G401 (cell line): ENCODE data around the gene UBE2C. TPM values are rescaled to one million over a fixed set of nuclear protein-coding genes. Genes with fewer than 3 reads are reported as not detected.
"Not testable (repeated sequence)": the region's sequence is repeated elsewhere in the genome, so short reads cannot be mapped to it uniquely, and the experiment has no call there.

Source experiments
- DNase-seq: peaks from one replicate; pipeline ENCODE4 v3.0.0-alpha.2; 2015; ENCODE audit warnings: low spot score
- in situ Hi-C: cut with HindIII; loops from 2 replicates; pipeline ENCODE4 v1.10.0; 2016; ENCODE audit warnings: low sequenced_read_pairs, mixed read lengths
- total RNA-seq: library from RNA; depleted of rRNA; stranded (reverse); fragments of >200 nt; shearing (Covaris generic); gene quantifications from 2 replicates; pipeline ENCODE4 v1.2.3, GENCODE V29; 2014

UBE2C gene
- total RNA-seq, 1 experiment from 2014 or later = 75.4 TPM

DNA sequence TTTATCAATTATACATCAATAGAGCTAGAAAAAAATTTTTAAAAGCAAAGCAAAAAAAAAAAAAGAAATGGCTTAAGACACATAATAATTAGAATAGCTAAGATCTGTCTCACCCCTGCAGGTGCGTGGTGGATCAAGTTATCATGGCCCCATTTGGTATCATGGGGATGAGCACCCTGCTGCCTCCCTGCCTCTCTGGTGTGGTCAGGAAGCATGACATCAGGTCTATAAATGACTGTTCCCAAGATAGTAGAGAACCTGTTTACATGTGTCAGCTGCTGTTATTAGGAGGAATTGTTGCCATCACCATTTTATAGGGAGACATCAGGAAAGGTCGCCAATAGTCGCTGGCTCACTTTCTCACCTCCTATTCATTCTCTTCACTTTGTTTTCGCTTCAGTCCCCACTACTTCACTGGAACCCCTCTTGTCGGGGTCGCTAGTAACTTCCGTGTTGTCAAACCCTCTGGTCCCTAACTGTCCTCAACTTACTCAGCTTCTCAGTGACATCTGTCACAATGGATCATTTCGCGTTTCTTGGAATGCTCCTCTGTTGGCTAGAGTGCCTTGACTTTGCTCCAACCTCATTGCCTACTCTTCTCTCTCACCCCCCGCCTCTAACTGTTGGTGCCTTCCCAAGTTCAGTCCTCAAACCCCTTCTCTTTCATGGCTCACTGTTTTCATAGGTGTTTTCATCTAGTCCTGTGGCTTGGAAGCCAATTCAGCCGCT lies 15.9 kb upstream of the UBE2C start:
- DNase-seq = no peak
- in situ Hi-C loops = no loop called here

DNA sequence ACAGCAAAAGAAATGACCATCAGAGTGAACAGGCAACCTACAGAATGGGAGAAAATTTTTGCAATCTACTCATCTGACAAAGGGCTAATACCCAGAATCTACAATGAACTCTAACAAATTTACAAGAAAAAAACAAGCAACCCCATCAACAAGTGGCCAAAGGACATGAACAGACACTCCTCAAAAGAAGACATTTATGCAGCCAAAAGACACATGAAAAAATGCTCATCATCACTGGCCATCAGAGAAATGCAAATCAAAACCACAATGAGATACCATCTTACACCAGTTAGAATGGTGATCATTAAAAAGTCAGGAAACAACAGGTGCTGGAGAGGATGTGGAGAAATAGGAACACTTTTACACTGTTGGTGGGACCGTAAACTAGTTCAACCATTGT lies 14.9 kb upstream of the UBE2C start:
- in situ Hi-C loops, DNase-seq: not testable (repeated sequence)

DNA sequence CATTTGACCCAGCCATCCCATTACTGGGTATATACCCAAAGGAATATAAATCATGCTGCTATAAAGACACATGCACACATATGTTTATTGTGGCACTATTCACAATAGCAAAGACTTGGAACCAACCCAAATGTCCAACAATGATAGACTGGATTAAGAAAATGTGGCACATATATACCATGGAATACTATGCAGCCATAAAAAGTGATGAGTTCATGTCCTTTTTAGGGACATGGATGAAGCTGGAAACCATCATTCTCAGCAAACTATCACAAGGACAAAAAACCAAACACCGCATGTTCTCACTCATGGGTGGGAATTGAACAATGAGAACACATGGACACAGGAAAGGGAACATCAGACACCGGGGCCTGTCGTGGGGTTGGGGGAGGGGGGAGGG lies 14.5 kb upstream of the UBE2C start:
- in situ Hi-C loops, DNase-seq: not testable (repeated sequence)

DNA sequence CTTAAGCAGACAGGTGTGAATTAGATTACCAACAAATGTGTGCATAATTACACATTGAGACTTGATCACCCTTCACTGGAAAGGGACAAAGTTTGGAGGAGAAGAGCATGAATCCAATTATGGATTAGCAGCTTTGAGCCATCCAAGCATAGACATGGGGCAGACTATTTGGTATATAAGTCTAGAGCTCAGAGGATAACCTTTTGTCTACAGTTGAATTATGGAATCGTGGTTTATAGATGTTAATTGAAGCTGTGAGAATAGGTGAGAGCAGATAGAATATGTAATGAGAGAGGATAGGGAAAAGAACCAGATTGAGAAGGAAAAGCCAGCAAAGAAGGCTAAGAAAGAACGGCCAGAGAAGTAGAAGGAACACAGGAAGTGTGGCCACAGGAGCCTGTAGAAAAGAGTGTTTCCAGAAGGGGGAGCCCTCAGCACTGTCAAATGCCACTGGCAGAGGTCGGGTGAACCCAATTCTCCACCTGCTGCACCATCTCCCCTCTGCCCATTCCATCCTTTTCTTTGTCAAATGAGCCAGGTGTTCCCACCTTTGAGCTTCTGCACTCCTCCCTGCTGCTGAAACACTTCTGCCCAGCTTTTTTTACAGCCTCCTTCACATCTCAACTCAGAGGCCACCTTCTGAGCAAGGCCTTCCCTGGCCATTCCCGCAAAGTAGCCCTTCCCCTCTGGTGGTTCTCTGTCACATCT lies 13.4 kb upstream of the UBE2C start:
- peak; percentile 71 for DNase-seq
- in situ Hi-C loops = no loop called here

DNA sequence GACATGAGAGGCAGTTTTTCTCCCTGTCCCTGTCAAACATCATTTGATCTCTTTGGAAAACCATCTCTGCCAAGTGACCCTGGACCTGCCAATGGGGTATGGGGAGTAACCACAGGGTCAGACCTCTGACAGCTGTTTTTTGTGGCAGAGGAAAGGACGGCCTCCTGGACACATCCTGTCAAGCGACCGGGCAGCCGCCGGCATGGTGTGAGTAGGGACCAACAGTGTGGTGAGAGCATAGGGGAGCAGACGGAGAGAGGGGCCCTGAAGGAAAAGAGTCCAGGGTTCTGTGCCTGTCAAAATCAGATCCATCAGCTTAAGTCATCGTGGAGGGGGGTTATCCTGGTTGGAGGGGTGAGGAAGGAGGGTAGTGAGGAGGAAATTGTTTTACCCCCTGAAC lies 10.6 kb upstream of the UBE2C start:
- DNase-seq = no peak
- in situ Hi-C loops = no loop called here

DNA sequence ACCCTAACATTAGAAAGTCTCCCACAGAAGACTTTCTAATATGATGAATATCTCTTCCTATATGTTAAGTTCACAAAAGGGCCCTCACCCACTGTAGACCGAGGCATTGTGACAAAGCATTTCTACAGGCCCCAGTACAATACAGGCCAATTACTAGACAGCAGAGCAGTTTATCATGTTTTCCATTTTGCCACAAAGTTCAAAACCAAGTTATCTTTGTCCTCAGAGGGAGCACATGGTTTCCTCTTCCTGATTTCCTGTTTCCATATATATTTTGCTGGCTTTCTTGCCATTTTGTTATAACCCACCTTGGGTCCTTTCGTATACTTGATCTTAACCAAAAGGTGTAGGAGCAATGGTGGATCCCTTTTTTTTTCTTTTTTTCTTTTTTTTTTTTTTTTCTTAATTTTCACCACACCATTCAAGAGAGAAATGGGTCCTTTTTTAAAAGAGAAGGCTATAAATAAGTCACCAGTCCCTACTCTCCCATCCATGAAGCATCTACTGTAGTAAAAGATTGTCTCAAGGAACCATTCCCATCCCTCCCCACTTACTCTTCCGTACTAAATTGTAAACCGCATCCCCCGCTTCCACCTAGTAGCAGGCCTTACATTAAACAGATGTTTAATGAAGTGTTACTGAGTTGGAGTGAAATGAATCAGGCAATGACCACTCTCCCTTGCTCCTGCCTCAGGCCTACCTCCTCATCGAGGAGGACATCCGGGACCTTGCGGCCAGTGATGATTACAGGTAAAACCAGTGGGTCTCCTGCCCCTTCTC lies 2.1 kb upstream of the UBE2C start:
- in situ Hi-C loops = no loop called here
- no peak for DNase-seq

DNA sequence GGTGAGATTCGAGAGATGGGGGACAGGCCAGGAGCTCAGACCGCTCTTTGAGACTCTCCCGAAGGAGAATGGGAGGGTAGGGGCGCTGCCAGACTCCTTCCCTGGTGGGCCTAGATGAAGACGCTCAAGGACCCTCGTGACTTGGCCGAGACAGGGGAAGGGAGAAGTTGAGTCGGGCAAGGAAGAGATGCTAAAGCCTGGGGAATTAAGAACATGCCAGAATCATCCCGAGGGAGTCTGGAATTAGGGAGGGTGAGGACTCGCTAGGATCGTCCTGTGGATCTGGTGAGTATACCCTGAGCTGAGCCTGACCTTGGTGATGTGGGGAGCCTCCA lies 529 bp downstream of the UBE2C start:
- DNase-seq = no peak
- in situ Hi-C loops = no loop called here

DNA sequence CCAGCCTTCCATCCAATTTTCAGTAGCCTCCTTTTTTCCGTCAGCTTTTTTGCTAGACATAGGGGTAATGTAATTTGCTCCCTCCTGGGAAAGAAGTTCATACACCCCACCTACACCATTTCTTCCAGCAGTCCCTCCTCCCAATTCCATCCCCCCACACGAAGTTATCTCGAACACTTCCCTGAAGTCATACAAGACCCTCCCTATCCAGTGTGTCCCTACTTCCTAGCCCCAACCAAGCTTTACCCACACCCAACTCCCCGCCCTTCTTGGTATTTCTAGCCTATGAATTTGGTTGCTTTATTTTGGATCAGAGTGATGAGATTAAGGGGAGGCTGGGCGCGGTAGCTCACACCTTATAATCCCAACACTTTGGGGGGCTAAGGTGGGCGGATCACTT lies 1.0 kb downstream of the UBE2C start:
- in situ Hi-C loops = no loop called here
- no peak for DNase-seq

DNA sequence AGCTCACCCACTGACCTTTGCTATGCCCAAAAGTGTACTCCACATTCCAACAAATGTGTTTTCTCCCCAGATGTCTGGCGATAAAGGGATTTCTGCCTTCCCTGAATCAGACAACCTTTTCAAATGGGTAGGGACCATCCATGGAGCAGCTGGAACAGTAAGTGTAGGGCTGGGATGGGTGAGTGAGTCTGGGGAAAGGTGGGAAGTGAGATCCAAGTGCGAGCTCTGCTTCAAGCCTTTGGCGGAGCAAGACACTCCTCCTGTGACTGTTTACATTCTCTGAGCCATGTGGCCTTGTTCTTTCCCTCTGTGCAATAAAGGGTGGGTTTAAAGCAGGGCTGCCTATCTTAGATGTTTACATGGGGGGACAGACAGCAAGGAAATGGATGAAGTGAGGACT lies 1.9 kb downstream of the UBE2C start:
- DNase-seq = no peak
- in situ Hi-C loops = no loop called here

DNA sequence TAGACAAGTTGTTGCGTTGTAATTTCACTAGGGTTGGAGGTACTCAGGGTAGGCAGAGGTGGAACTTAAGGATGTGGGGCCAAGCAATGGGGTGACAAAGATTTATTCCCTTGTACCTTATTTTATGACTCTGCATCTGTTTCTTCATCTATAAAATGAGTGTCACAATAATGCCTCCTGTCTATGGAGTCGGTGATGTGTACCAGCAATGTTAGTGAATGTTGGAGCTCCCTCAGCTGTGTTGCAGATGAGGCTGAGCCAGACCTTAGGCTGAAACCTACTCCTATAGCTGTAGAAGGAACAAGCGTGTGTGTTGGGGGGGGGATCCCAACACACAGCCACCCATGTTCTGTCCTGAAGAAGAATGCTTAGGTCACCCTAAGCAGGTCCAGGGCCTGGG lies 4.5 kb downstream of the UBE2C start:
- in situ Hi-C loops = no loop called here
- DNase-seq = no peak

DNA sequence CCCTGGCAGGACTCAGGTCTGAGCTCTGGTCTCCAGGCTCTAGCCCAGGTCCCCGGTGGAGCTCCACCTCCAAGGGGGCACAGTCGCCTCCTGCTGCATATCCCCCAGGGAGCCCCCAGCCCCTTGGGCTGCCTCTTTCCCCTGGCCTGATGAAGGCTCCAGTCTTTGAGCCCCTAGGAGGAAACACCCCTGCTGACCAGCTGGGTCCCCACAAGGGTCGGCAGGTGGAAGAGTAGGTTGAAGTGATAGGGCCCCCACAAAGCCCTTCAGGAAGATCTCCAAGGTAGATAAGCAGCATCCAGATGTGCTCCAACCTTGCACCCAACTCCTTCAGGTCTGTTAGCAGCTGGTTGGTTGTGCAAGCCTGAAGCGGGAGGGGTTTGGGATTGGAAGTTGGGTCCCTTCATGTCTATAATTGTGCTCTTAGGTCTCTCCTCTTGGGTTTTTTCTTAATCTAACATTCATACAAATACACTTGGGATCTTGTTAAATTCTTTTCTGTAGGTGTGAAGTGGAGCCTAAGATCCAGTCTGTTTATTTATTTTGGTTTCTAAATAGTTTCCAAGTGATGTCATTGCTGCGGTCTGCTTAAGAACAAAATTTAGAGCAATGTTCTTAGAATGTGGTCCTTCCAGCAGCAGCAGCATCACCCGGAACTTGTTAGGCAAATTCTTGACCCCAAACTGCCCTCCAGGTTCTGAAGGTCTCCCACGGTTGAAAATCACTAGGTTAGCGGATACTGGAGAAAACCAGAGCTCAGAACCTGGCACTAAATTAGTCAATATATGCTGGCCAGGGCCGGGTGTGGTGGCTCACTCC lies 5.1 kb downstream of the UBE2C start:
- in situ Hi-C loops = no loop called here

DNA sequence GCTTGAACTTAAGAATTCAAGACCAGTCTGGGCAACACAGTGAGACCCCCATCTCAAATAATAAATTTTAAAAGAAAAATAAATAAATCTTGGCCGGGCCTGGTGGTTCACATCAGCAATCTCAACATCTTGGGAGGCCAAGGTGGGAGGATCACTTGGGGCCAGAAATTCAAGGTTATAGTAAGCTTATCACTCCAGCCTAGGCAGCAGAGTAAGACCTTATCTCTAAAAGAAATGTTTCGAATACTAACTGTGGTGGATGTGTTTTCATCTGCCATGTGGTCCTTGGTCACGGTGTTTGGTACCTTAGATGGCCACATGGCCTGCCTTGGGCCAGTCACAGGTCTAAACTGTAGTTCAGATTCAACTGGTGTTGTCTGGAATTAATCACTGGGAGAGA lies 5.8 kb downstream of the UBE2C start:
- in situ Hi-C loops = no loop called here
- DNase-seq = no peak

More for the DNA sequence above, 5.1 kb downstream of the UBE2C start:
- no peak for DNase-seq

DNA sequence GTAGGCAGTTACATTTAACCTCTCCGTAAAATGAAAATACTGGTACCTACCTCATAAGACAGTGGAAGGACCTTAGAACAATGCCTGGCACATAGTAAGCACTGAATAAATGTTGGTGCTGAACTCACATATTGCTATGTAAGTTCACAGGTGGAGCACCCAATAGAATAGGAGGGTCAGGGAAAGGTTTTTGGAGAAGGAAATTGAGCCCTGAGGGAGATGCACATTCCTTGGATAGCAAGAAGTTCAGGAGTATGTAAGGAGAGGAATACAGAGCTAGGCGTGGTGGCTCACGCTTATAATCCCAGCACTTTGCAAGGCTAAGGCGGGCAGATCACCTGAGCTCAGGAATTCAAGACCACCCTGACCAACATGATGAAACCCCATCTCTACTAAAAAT lies 7.0 kb downstream of the UBE2C start:
- DNase-seq = no peak
- in situ Hi-C loops = no loop called here

DNA sequence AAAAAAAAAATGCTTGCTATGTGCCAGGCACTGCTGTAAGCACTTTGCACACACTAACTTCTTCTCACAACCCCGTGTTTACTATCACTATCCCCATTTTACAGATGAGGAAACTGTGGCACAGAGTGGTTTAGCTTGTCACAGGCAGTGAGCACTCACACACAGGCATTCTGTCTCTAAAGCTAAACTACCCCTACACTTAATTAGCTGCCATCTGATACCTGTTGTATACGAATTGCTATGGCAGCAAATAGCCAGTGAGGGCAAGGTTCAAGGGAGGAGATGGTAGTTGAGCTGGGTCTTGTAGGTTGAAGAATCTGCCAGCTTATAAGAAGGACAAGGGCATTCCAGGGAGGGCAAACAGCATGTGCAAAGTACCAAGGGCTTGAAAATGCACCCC lies 9.5 kb downstream of the UBE2C start:
- in situ Hi-C loops = no loop called here
- DNase-seq = no peak

DNA sequence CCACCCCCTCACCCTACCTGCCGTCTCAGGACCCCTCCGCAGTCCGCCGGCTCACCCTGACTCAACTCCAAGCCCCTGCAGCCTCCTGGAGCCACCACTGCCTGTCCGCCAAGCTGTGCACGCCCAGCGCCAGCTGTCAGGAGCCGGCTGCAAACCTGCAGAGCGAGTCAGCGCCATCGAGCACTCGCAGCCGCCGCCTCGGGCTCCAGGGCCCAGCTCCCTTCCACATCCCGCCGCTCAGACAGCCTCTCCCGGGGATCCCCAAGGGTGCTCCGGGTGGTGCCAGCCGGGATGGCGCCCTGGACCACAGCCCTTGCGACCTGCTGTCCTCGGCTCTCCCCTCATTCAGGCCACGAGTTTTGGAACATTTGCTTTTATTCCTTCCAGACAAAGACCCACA lies 10.4 kb downstream of the UBE2C start:
- in situ Hi-C loops = no loop called here
- peak; percentile 26 for DNase-seq

DNA sequence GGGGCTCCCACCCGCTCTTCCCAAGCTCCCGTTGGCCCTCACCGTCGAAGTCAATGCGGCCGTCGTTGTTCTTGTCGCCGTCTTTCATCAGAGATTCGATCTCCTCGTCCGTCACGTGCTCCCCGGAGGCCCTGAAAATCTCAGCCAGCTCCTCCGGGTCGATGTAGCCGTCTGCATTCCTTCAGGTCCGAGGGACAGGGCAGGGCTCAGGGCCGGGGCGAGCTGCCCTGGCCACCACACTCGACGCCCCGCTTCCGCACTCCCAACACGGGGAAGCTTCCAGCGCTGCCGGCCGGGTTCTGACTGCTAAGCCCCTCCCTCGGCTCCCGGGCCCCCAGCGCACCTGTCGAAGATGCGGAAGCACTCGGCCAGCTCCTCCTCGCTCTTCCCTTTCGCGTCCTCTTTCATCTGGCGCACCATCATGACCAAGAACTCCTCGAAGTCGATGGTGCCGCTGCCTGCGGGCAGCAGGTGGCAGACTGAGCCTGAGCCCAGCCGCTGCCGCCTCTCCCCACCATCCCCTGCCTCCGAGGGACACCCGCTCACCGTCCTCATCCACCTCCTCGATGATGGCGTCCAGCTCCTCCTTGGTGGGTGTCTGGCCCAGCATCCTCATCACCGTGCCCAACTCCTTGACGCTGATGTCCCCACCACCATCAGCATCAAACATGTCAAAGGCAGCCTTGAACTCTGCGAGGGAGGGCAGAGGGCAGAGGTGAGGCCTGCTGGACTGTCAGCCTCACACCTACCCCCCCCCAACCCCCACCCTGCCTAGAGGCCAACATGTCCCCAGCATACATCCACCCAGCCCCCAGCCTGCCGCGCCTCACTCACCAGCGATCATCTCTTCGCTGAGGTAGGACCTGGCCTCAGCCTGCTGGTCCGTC lies 11.7 kb downstream of the UBE2C start:
- DNase-seq = peak; percentile 30
- in situ Hi-C loops = no loop called here

DNA sequence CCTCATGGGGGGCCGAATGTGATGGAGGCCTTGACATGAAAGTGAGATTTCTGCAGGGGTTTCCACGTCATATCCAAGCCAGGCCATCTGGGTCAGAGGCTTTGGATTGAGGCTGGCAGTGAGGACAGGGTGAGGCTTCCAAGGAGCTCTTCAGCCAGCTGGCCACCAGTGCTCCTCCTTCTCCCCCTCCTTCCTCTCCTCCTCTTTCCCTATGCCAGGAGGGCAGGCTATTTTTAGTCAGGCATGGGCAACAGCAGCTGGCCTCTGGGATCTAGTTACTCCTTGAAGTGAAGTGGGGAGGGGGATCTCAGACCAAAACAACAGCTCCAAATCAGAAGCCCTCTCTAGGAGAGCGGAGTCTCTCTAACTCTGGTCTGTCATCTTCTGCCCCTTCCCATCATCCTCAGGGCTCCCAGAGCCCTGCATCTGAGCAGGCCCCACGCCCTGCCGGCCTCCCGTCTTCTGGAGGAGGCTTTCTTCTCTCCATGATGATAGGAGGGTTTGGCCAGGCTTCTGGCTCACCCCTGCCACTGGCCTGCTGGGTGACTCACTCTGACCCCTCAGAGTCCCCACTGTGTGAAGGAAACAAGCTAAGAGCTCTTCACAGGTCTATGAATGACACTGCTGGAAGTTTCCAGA lies 14.1 kb downstream of the UBE2C start:
- in situ Hi-C loops = no loop called here
- peak; percentile 45 for DNase-seq

DNA sequence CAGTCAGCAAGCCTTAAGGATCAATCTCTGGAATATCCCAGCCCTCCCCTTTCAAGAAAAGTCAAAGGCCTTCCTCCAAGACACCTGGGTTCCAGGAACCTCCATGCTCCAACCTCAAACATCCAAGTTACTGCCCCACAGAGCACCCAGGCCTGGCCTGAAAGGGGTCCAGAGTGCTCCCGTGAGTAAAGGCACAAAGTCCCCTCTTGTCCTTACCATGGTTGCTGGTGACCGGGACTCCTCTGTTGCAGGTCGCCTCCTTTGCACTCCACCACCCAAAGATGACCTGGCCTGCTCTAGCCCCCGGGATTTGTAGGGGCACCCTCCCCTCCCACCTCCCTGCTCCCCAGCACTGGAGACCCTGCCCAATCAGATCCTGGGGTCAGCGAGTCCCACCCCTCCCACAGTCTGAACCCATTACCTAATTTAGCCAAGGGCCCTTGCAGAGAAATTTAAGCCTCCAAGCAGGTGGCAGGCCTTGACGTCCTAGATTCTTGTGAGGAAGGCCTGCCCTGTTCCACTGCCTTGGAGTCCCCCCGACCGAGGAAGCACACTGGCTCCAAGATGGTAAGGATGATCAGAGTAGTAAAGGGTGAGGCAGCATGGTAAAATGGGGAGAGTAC lies 14.7 kb downstream of the UBE2C start, which contains the start of gene TNNC2:
Gene TNNC2 (minus strand): TSS at position 283 of the 623 bp plus-strand sequence. CDS start 64 bp downstream, at position 219.
- in situ Hi-C loops = no loop called here
- no peak for DNase-seq
